PC-9 (cell line): ENCODE results near the gene EPB41. TPM values are rescaled to one million over a fixed set of nuclear protein-coding genes. Genes with fewer than 3 reads are reported as not detected.

Source experiments
- BruUV-seq: library from RNA; stranded (reverse); fragments of 400-500 nt; replicated peaks from 2 replicates; lab custom pipeline; 2021; lab: Mats Ljungman, UMichigan
- CTCF ChIA-PET: fragments of 300-600 bp; sonication (Branson Sonifier 250); formaldehyde crosslinking; loops from one replicate; lab custom pipeline; 2022; ENCODE audit warnings: antibody characterized with exemption; lab: Charles Lee
- POLR2A ChIA-PET: fragments of 300-600 bp; sonication (Branson Sonifier 250); formaldehyde crosslinking; loops from one replicate; lab custom pipeline; 2022; ENCODE audit warnings: antibody characterized with exemption; ENCODE audit not compliant: unreplicated experiment; lab: Charles Lee
- DNase-seq, 2 experiments: peaks; one replicate each; pipeline versions ENCODE4 v3.0.0 to v3.0.0-alpha.2; 2015 to 2022; ENCODE audit warnings: mixed read lengths in 1 of 2
- H2AFZ ChIP-seq: fragments of 200-600 bp; sonication (generic); 2 replicates; pipeline ENCODE4 v1.8.1; 2017; ENCODE audit warnings: antibody characterized with exemption
- H3F3A ChIP-seq: fragments of 200-600 bp; sonication (generic); 2 replicates; pipeline ENCODE4 v1.8.1; 2017; ENCODE audit warnings: antibody characterized with exemption, mild to moderate bottlenecking, low read depth; ENCODE audit not compliant: insufficient read depth
- H3K27ac ChIP-seq: fragments of 200-600 bp; sonication (generic); 2 replicates; pipeline ENCODE4 v1.6.1; 2016; ENCODE audit warnings: mixed run types
- H3K27me3 ChIP-seq: fragments of 200-600 bp; sonication (generic); 2 replicates; pipeline ENCODE4 v1.6.1; 2016; ENCODE audit warnings: low read depth, mixed run types; ENCODE audit not compliant: insufficient read depth
- H3K36me3 ChIP-seq: fragments of 200-600 bp; sonication (generic); 2 replicates; pipeline ENCODE4 v1.6.1; 2016; ENCODE audit warnings: low read depth, mixed run types
- H3K4me1 ChIP-seq: fragments of 200-600 bp; sonication (generic); replicated peaks from 2 replicates; pipeline ENCODE4 v1.6.1; 2016; ENCODE audit warnings: mixed run types; ENCODE audit not compliant: insufficient read depth
- H3K4me2 ChIP-seq: fragments of 200-600 bp; sonication (generic); 2 replicates; pipeline ENCODE4 v1.6.1; 2017; ENCODE audit warnings: mixed run types
- H3K4me3 ChIP-seq: fragments of 200-600 bp; sonication (generic); 2 replicates; pipeline ENCODE4 v1.6.1; 2016; ENCODE audit warnings: mixed run types
- H3K79me2 ChIP-seq: fragments of 200-600 bp; sonication (generic); 2 replicates; pipeline ENCODE4 v1.6.1; 2017; ENCODE audit warnings: low read depth, mixed run types
- H3K9me2 ChIP-seq: fragments of 200-600 bp; sonication (generic); 2 replicates; pipeline ENCODE4 v1.8.1; 2017; ENCODE audit warnings: mild to moderate bottlenecking; ENCODE audit not compliant: insufficient read depth
- H3K9me3 ChIP-seq: fragments of 200-600 bp; sonication (generic); 2 replicates; pipeline ENCODE4 v1.8.1; 2016; ENCODE audit warnings: low read depth; ENCODE audit not compliant: insufficient read depth
- H4K20me1 ChIP-seq: fragments of 200-600 bp; sonication (generic); 2 replicates; pipeline ENCODE4 v1.8.1; 2017; ENCODE audit not compliant: insufficient read depth
- CTCF ChIP-seq: fragments of 200-600 bp; sonication (generic); conservative IDR thresholded peaks from 2 replicates; pipeline ENCODE4 v1.6.1; 2017; ENCODE audit warnings: mixed run types, antibody characterized with exemption, mild to moderate bottlenecking, moderate library complexity
- EZH2 ChIP-seq: fragments of 200-600 bp; sonication (generic); IDR thresholded peaks from 2 replicates; pipeline ENCODE4 v1.8.0; 2017; ENCODE audit warnings: antibody characterized with exemption, low read depth
- intact Hi-C: fragments of 100-400 bp; cut with micrococcal nuclease; formaldehyde crosslinking; loops from one replicate; pipeline ENCODE4 v1.10.0; 2022; ENCODE audit not compliant: unreplicated experiment
- total RNA-seq: library from RNA; stranded (reverse); gene quantifications from 2 replicates; pipeline ENCODE4 v1.2.3, GENCODE V29; 2021

Gene EPB41
- total RNA-seq, 1 experiment from 2014 or later: 42.2 TPM

- Histone ChIP-seq H3K27ac (no peak overlapping the region), H3K36me3 (no peaks in the 10 kb centered on the region), H3K4me2 (no peak overlapping the region), H3F3A (no peaks in the 10 kb centered on the region), H2AFZ (no peak overlapping the region), H3K9me2 (no peaks in the 10 kb centered on the region), H3K27me3 (no peaks in the 10 kb centered on the region), H4K20me1 (no peaks in the 10 kb centered on the region), H3K4me3 (no peak overlapping the region), H3K79me2 (no peaks in the 10 kb centered on the region), H3K9me3 (no peaks in the 10 kb centered on the region), H3K4me1 (no peaks in the 10 kb centered on the region)
- no peak for DNase-seq
- TF ChIP-seq CTCF (no peak), EZH2 (no peak)
- BruUV-seq: no TSS peak
- intact Hi-C loops: no loop called here
- ChIA-PET POLR2A (no interaction called here), CTCF (no interaction called here)
Measured at GRCh38 chr1:28897789-28898188, 16.6 kb upstream of the EPB41 start.

- no peak overlapping the region for H3K4me2 ChIP-seq
- no peaks in the 10 kb centered on the region for H3K36me3 ChIP-seq
- ChIA-PET POLR2A (no interaction called here), CTCF (interaction anchor here (0.6 kb wide), 1 partner anchor 9 kb away, joined by 3 read pairs; no protein-coding TSS in a partner anchor)
- H3K9me3 ChIP-seq: no peaks in the 10 kb centered on the region
- H3K9me2 ChIP-seq: no peaks in the 10 kb centered on the region
- H3F3A ChIP-seq: no peaks in the 10 kb centered on the region
- no peaks in the 10 kb centered on the region for H3K79me2 ChIP-seq
- no TSS peak for BruUV-seq
- no peaks in the 10 kb centered on the region for H4K20me1 ChIP-seq
- H3K4me1 ChIP-seq: no peaks in the 10 kb centered on the region
- intact Hi-C loops: no loop called here
- no peak for TF ChIP-seq CTCF
- TF ChIP-seq EZH2: no peak
- H3K4me3 ChIP-seq: no peak overlapping the region
- H3K27me3 ChIP-seq: no peaks in the 10 kb centered on the region
- H3K27ac ChIP-seq: no peak overlapping the region
- H2AFZ ChIP-seq: no peak overlapping the region
- DNase-seq: no peak
Measured at GRCh38 chr1:28898405-28898881, 15.9 kb upstream of the EPB41 start.

GRCh38 chr1:28899267-28899666 is 15.1 kb upstream of the EPB41 start:
- intact Hi-C loops: no loop called here
- Histone ChIP-seq H3F3A (no peaks in the 10 kb centered on the region), H3K9me3 (no peaks in the 10 kb centered on the region), H3K4me1 (no peaks in the 10 kb centered on the region), H3K4me3 (no peak overlapping the region), H2AFZ (no peak overlapping the region), H3K27me3 (no peaks in the 10 kb centered on the region), H3K79me2 (no peaks in the 10 kb centered on the region), H3K4me2 (no peak overlapping the region), H3K36me3 (no peaks in the 10 kb centered on the region), H3K9me2 (no peaks in the 10 kb centered on the region), H3K27ac (no peak overlapping the region), H4K20me1 (no peaks in the 10 kb centered on the region)
- TF ChIP-seq EZH2 (no peak), CTCF (no peak)
- no peak for DNase-seq
- POLR2A ChIA-PET: interaction anchor here (0.6 to 0.9 kb wide), 4 partner anchors 28 to 697 kb away, joined by 3 to 4 read pairs (median 4); no protein-coding TSS in a partner anchor
- BruUV-seq: no TSS peak
- CTCF ChIA-PET: no interaction called here
